Thymus (tissue), 11 donors: ENCODE measurements around the gene MAGEB1. TPM values are rescaled to one million over a fixed set of nuclear protein-coding genes. Genes with fewer than 3 reads are reported as not detected.

Experiments used
- DNase-seq, 9 donors: peaks; one replicate each; pipeline ENCODE4 v3.0.0-alpha.2; 2013; ENCODE audit warnings: low spot score in 9 of 9, low read depth in 6 of 9, missing footprints in 1 of 9
- H3K27ac ChIP-seq, 2 donors: one replicate each; pipeline ENCODE4 v1.5.1; 2013; ENCODE audit warnings: control low read depth in 1 of 2, low read depth in 1 of 2, low read length in 1 of 2, mild to moderate bottlenecking in 1 of 2, moderate library complexity in 1 of 2
- H3K27me3 ChIP-seq, 2 donors: one replicate each; pipeline ENCODE4 v1.5.1; 2013; ENCODE audit warnings: low read length in 1 of 2; ENCODE audit not compliant: control insufficient read depth in 2 of 2, insufficient read depth in 1 of 2
- H3K36me3 ChIP-seq, 2 donors: one replicate each; pipeline ENCODE4 v1.5.1; 2013; ENCODE audit warnings: low read length in 1 of 2, mild to moderate bottlenecking in 1 of 2, moderate library complexity in 1 of 2; ENCODE audit not compliant: control insufficient read depth in 2 of 2, insufficient read depth in 2 of 2
- H3K4me1 ChIP-seq, 2 donors: one replicate each; pipeline ENCODE4 v1.5.1; 2013; ENCODE audit warnings: low read length in 2 of 2; ENCODE audit not compliant: control insufficient read depth in 2 of 2, insufficient read depth in 2 of 2
- H3K4me3 ChIP-seq, 2 donors: one replicate each; pipeline ENCODE4 v1.5.1; 2013; ENCODE audit warnings: low read length in 2 of 2, control low read depth in 1 of 2, mild to moderate bottlenecking in 1 of 2
- H3K9me3 ChIP-seq, 2 donors: one replicate each; pipeline ENCODE4 v1.5.1; 2013; ENCODE audit warnings: low read length in 1 of 2, mild to moderate bottlenecking in 1 of 2; ENCODE audit not compliant: control insufficient read depth in 2 of 2, insufficient read depth in 1 of 2
- WGBS: extraction: QIAGEN DNeasy Blood & Tissue Kit; methylation state at CpG from one replicate; pipeline ENCODE4 v1.1.7; 2013; 5-methylcytosine and 5-hydroxymethylcytosine counted together
- polyA plus RNA-seq: library from polyadenylated mRNA; stranded (reverse); fragments of 200-250 nt; gene quantifications from one replicate; pipeline ENCODE4 v1.2.3, GENCODE V29; 2013
- total RNA-seq: library from RNA; stranded (reverse); fragments of 120-200 nt; gene quantifications from one replicate; pipeline ENCODE4 v1.2.4, GENCODE V29; 2013
- donor health status: healthy.

Gene MAGEB1
- total and polyA plus RNA-seq, 2 donors = 0.05 TPM; not detected in 1

DNA sequence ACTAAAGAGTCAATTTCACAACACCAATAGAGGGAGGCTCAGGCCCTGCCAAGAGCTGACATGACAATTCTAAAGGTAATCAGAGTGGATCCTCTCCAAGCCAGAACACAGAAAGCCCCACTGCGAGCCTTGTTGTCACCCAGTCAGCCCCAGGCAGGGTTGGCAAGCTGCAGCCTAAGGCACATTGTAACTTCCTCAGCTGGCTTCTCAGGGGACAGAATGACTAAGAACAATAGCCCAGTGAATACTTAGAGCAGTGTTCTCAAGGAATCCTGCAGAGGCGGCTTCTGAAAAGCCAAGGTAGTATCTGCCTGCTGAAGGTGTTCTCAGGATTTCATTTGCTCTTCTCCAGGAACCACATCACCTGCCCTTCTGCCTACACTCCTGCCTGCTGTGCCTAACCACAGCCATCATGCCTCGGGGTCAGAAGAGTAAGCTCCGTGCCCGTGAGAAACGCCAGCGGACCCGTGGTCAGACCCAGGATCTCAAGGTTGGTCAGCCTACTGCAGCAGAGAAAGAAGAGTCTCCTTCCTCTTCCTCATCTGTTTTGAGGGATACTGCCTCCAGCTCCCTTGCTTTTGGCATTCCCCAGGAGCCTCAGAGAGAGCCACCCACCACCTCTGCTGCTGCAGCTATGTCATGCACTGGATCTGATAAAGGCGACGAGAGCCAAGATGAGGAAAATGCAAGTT, 5.1 kb upstream of the MAGEB1 start, which contains the start of gene MAGEB4:
TSS of gene MAGEB4 (plus strand) at position 277 of the 692 bp plus-strand sequence. CDS start at position 413, 136 bp downstream.
- H3K4me1 ChIP-seq = no peaks in the 10 kb centered on the region
- H3K27me3 ChIP-seq = no peaks in the 10 kb centered on the region
- H3K9me3 ChIP-seq = no peaks in the 10 kb centered on the region
- H3K36me3 ChIP-seq = no peaks in the 10 kb centered on the region
- DNase-seq = no peak
- H3K4me3 ChIP-seq = no peak within 1 kb of the TSS
- H3K27ac ChIP-seq = no peak within 1 kb of the TSS
- 93% methylated on average over 10 of the region's 10 CpGs for WGBS

DNA sequence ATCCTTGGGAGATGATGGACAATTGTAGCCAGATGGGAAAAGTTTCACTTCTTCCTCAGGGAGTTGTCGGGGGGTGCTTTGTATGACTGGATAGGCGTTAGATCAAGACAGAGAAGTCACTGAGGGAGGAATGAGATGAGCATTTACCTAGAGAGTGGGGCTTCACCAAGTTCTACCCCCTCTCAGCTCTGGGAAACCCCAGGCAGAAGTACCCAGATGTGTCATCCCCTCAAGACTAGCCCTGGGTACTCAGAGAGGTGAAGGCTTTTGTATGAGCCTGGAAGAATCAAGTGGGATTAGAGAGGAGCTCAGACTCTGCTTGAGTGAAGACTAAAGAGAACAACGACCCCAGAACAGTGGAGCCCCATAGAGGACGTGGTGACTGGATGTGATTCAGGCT, 1.9 kb downstream of the MAGEB1 start:
- Histone ChIP-seq H3K27me3 (no peaks in the 10 kb centered on the region), H3K36me3 (no peaks in the 10 kb centered on the region), H3K9me3 (no peaks in the 10 kb centered on the region), H3K27ac (no peak overlapping the region), H3K4me1 (no peaks in the 10 kb centered on the region), H3K4me3 (no peak overlapping the region)
- 92% methylated on average over 4 of the region's 4 CpGs for WGBS
- DNase-seq = no peak

DNA sequence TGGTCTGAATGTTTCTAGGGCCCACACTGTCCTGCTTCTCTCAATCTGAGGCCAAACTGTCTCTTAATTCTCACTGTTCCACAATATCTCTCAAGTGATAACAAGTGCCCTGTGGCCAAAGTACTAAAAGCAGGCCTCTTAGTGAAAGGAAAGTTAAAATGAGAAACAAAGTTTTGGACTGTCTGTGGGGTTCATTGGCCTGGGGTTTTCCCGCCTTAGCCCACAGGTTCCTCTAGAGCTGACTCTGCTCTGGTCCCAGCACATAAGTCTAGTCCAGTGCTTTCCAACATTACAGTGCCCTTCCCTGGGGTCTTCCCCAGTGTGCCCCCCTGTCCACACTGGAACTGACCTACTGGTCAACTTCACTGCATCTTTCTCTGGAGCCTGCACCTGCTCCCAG, 6.3 kb downstream of the MAGEB1 start:
- no peak overlapping the region for H3K4me3 ChIP-seq
- no peaks in the 10 kb centered on the region for H3K27me3 ChIP-seq
- H3K36me3 ChIP-seq = no peaks in the 10 kb centered on the region
- DNase-seq = no peak
- 100% methylated on average over 1 of the region's 1 CpG for WGBS
- no peak overlapping the region for H3K27ac ChIP-seq
- H3K9me3 ChIP-seq = no peaks in the 10 kb centered on the region
- H3K4me1 ChIP-seq = no peaks in the 10 kb centered on the region

DNA sequence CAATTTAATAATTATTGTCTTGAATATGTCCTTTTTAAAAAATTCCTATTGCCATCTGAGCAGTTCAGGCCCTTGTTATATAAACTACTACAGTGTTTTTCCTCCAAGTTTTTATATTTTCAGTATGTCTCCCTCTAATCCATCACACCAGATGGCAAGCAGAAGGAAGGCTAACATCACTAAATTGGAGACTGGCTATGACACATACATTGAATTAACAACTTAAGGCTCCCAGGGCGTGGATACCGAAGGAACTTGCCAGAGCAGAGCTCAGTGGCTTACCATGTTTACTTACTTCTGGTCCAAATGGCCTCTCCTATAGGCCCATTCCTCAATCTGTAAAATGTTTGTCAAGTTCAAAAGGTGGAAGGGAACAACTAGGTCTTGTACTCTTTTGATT, 13.0 kb downstream of the MAGEB1 start:
- Histone ChIP-seq H3K9me3 (no peaks in the 10 kb centered on the region), H3K27ac (no peak overlapping the region), H3K4me3 (no peak overlapping the region), H3K27me3 (no peaks in the 10 kb centered on the region), H3K4me1 (no peaks in the 10 kb centered on the region), H3K36me3 (no peaks in the 10 kb centered on the region)
- 92% methylated on average over 2 of the region's 2 CpGs for WGBS
- no peak for DNase-seq

DNA sequence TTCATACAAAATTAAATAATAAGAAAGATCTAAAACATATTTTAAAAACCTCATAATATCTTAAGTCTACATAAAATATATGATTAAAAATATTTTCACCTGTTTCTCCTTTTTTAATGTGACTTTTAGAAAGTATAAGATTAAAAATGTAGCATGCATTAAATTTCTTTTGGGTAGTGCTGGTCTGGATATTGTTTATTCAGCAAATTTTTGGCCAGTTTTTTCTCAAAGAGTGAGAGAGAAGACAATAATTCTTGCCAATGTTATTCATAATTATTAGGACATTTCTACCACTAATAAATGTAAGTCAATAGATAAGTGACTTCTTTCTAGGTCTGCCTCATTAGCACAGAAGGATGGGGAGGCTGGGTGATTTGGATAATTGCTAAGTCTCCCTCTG, 14.1 kb downstream of the MAGEB1 start:
- Histone ChIP-seq H3K4me3 (no peak overlapping the region), H3K27me3 (no peaks in the 10 kb centered on the region), H3K36me3 (no peaks in the 10 kb centered on the region), H3K4me1 (no peaks in the 10 kb centered on the region), H3K27ac (no peak overlapping the region), H3K9me3 (no peaks in the 10 kb centered on the region)
- DNase-seq = no peak

DNA sequence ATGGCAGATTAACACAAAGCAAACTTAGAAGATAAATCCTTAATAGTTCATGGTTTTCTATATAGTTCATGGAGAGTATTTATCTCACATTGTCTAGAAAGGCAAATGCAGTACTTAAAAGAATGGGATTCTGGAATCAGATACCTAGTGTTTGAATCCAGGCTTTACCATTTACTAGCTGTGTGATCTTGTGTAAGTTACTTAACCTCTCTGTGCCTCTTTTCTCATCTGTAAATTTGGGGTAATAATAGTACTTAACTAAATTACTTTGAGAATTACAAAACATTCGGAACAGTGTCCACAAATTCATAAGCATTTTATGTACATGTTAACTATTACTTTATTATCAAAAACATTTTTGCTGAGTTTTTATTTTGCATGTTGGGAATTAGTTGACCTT, 15.8 kb downstream of the MAGEB1 start:
- Histone ChIP-seq H3K27me3 (no peaks in the 10 kb centered on the region), H3K9me3 (no peaks in the 10 kb centered on the region), H3K27ac (no peak overlapping the region), H3K36me3 (no peaks in the 10 kb centered on the region), H3K4me1 (no peaks in the 10 kb centered on the region), H3K4me3 (no peak overlapping the region)
- WGBS = 96% methylated on average over 1 of the region's 1 CpG
- no peak for DNase-seq

DNA sequence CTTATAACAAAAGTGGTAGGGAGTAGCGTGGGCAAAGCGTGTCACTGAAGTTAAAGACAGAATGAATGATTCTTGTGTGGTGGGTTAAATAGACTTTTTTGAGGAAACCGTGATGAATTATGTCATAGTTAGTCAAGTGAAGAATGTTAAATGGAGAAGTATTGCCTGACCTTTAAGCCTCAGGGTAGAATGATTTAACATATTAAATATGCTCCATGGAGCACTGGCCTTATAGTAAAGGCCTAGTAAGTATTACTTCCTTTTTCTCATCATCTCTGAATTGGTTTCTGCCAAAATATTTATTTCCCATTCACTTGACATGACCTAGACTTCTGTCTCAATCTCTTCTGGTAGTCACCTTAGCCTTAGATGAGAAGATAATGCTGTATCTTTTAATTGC, 23.7 kb downstream of the MAGEB1 start:
- H3K27ac ChIP-seq = no peak overlapping the region
- no peaks in the 10 kb centered on the region for H3K36me3 ChIP-seq
- H3K4me1 ChIP-seq = no peaks in the 10 kb centered on the region
- DNase-seq = no peak
- H3K27me3 ChIP-seq = no peaks in the 10 kb centered on the region
- H3K4me3 ChIP-seq = no peak overlapping the region
- 96% methylated on average over 3 of the region's 3 CpGs for WGBS
- no peaks in the 10 kb centered on the region for H3K9me3 ChIP-seq

DNA sequence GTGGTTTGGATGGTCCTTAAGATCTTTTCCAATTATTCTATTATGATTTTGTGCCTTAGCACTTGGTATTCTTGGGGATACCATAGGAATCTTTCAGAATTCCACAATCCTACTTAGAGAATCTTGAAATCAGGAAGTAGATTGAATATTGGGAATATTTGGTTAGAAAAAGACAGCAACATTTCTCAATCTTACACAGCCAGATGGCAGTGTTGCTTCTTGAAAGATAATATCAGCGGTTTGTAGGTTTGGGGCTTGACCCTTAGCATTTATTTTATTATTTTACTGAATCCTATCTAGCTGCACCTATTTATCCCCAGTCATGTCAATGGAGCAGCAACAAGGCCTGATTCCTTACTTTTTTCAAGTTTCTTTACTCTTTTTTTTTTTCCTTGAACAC, 28.6 kb downstream of the MAGEB1 start:
- peaks cover 0 to 4% of the 10 kb centered on the region in 2 donors for H3K4me1 ChIP-seq
- H3K27ac ChIP-seq = no peak overlapping the region
- no peaks in the 10 kb centered on the region for H3K36me3 ChIP-seq
- DNase-seq = no peak
- no peak overlapping the region for H3K4me3 ChIP-seq
- no peaks in the 10 kb centered on the region for H3K27me3 ChIP-seq
- 46% methylated on average over 1 of the region's 1 CpG for WGBS
- H3K9me3 ChIP-seq = no peaks in the 10 kb centered on the region

DNA sequence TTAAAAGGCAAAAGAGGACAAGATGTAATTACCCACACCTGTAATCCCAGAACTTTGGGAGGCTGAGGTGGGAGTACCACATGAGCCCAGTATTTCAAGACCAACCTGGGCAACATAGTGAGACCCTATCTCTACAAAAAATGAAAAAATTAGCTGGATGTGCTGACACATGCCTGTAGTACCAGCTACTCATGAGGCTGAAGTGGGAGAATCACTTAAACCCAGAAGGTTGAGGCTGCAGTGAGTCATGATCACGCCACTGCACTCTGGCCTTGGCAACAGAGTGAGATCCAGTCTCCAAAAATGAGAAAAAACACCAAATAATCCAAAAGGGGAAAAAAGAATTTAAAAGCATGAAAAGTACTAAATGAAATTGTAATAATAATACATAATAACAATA, 31.4 kb downstream of the MAGEB1 start:
- no peaks in the 10 kb centered on the region for H3K27me3 ChIP-seq
- no peak for DNase-seq
- no peak overlapping the region for H3K27ac ChIP-seq
- WGBS = 96% methylated on average over 1 of the region's 1 CpG
- H3K4me3 ChIP-seq = no peak overlapping the region
- H3K9me3 ChIP-seq = no peaks in the 10 kb centered on the region
- H3K4me1 ChIP-seq = peaks cover 0 to 4% of the 10 kb centered on the region in 2 donors
- no peaks in the 10 kb centered on the region for H3K36me3 ChIP-seq
